Measurements from ENCODE around the gene GPRIN3.

DNA sequence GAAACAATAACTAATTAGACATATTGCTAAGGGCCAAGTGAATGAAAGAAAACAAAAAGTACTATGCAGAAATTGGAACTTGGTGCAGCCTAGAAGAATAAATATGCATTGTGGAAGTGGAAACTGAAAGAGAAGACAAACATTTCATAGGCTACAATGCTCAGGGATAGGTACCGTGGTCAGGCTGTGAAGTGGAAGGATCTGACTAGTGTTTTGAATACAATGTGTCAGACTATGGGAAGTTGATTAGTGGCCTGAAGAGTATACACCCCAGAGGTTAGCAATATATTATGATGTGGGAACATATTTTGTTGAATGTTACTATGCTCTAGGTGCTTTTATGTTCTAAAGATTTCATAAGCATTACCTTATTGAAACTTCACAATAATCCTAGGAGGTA lies 36.8 kb downstream of the GPRIN3 start:
- no peak for TF ChIP-seq POLR2AphosphoS5 (IDR thresholded peaks at IDR 0.05; ENCODE audit: low read depth, low read length)
- no peak for TF ChIP-seq POLR2A (IDR thresholded peaks at IDR 0.05; ENCODE audit: low read depth, low read length)
- no peak for TF ChIP-seq TAF1 (IDR thresholded peaks at IDR 0.05; ENCODE audit: borderline replicate concordance, low read depth, low read length)
